K562 (cell line): ENCODE data around the gene SFT2D2. TPM values are rescaled to one million over a fixed set of nuclear protein-coding genes. Genes with fewer than 3 reads are reported as not detected.

Experiments used
- ATAC-seq: fragments of 200-7000 bp; cut with Tn5 transposase; 3 replicates; pipeline ENCODE4 v1.9.1; 2020; ENCODE audit warnings: moderate library complexity
- BruUV-seq: library from RNA; stranded (reverse); fragments of 400-500 nt; replicated peaks from 2 replicates; lab custom pipeline; 2021; lab: Mats Ljungman, UMichigan
- CTCF ChIA-PET: fragments of 300-600 bp; formaldehyde crosslinking; extraction: SDS; loops from one replicate; lab custom pipeline; 2021; ENCODE audit warnings: low intra/inter-chr PET ratio; lab: Yijun Ruan, JAX
- POLR2A ChIA-PET: fragments of 300-600, 350-650 bp; sonication (Branson Sonifier 250); formaldehyde crosslinking; extraction: SDS; loops from one replicate; lab custom pipeline; 2021; ENCODE audit warnings: antibody characterized with exemption, inconsistent platforms; lab: Yijun Ruan, JAX
- DNase-seq, 4 experiments: peaks; one replicate each; pipeline versions ENCODE4 v3.0.0 to v3.0.0-alpha.2; 2011 to 2018; ENCODE audit warnings: low spot score in 3 of 4, mixed read lengths in 3 of 4; ENCODE audit errors: extremely low read depth in 1 of 4
- FAIRE-seq: peaks from 2 replicates; lab custom pipeline; 2011; peaks lifted over from hg19 to GRCh38; lab: Jason Lieb, UNC
- H2AFZ ChIP-seq: 2 replicates; pipeline ENCODE4 v1.6.0; 2011; ENCODE audit warnings: low read depth, low read length, control low read depth, inconsistent platforms
- H3K27ac ChIP-seq: fragments of 200-600 bp; 3 replicates; pipeline ENCODE4 v1.8.0; 2011; ENCODE audit warnings: low read depth, mild to moderate bottlenecking, control low read depth, inconsistent platforms, low read length, moderate library complexity, mixed read lengths; ENCODE audit errors: extremely low read depth
- H3K27me3 ChIP-seq, 2 experiments: fragments of 300-600 bp in 1 of 2; 2 replicates in 1 of 2; 3 replicates in 1 of 2; pipeline versions ENCODE4 v1.6.0 to v1.8.0; 2011; ENCODE audit warnings: inconsistent platforms in 2 of 2, low read length in 2 of 2, mild to moderate bottlenecking in 1 of 2, mixed read lengths in 1 of 2, moderate library complexity in 1 of 2; ENCODE audit not compliant: control insufficient read depth in 2 of 2, insufficient read depth in 2 of 2
- H3K36me3 ChIP-seq: fragments of 300-600 bp; 3 replicates; pipeline ENCODE4 v1.8.0; 2011; ENCODE audit warnings: mild to moderate bottlenecking, low read length, inconsistent platforms; ENCODE audit not compliant: control insufficient read depth, insufficient read depth
- H3K4me1 ChIP-seq, 2 experiments: fragments of 200-600 bp in 1 of 2; replicated peaks in 1 of 2; 2 replicates in 1 of 2; 3 replicates in 1 of 2; pipeline versions ENCODE4 v1.5.1 to v1.8.0; 2011; ENCODE audit warnings: inconsistent platforms in 2 of 2, low read length in 2 of 2, mild to moderate bottlenecking in 1 of 2, mixed read lengths in 1 of 2, moderate library complexity in 1 of 2; ENCODE audit not compliant: control insufficient read depth in 2 of 2, insufficient read depth in 2 of 2
- H3K4me2 ChIP-seq: 2 replicates; pipeline ENCODE4 v1.6.1; 2011; ENCODE audit warnings: low read length, control low read depth, inconsistent platforms, mixed read lengths; ENCODE audit not compliant: insufficient read depth
- H3K4me3 ChIP-seq: fragments of 200-600 bp; sonication (generic), shearing (Covaris generic); 2 replicates; pipeline ENCODE4 v1.5.1; 2016; ENCODE audit warnings: control low read depth, inconsistent platforms
- H3K79me2 ChIP-seq: fragments of 200-600 bp; 3 replicates; pipeline ENCODE4 v1.8.0; 2011; ENCODE audit warnings: low read length, inconsistent platforms; ENCODE audit not compliant: control insufficient read depth, insufficient read depth
- H3K9ac ChIP-seq, 2 experiments: 2 replicates each; pipeline versions ENCODE4 v1.6.0 to v1.6.1; 2011; ENCODE audit warnings: low read depth in 2 of 2, low read length in 2 of 2, control low read depth in 1 of 2, inconsistent platforms in 1 of 2, mild to moderate bottlenecking in 1 of 2, mixed read lengths in 1 of 2; ENCODE audit not compliant: insufficient read depth in 1 of 2
- H3K9me1 ChIP-seq: one replicate; pipeline ENCODE4 v1.6.0; 2011; ENCODE audit warnings: inconsistent platforms, mild to moderate bottlenecking, low read length, moderate library complexity; ENCODE audit not compliant: control insufficient read depth, insufficient read depth
- H3K9me3 ChIP-seq: replicated peaks from 2 replicates; pipeline ENCODE4 v1.5.1; 2011; ENCODE audit warnings: low read depth, low read length, inconsistent platforms; ENCODE audit not compliant: control insufficient read depth, insufficient read depth
- H4K20me1 ChIP-seq: replicated peaks from 2 replicates; pipeline ENCODE4 v1.6.1; 2011; ENCODE audit warnings: low read length, inconsistent platforms, mixed read lengths; ENCODE audit not compliant: control insufficient read depth, insufficient read depth
- ETV1 ChIP-seq: fragments of 450-650 bp; conservative IDR thresholded peaks from 2 replicates; pipeline ENCODE4 v1.6.1; 2016; ENCODE audit warnings: missing genetic modification characterization, control low read depth, low read depth, missing compliant biosample characterization
- FUS ChIP-seq: fragments of 200-400 bp; formaldehyde crosslinking; optimal IDR thresholded peaks from 2 replicates; pipeline ENCODE3; 2017; ENCODE audit warnings: low read depth, low read length
- KDM1A ChIP-seq, 2 experiments: fragments of 450-650 bp; IDR thresholded peaks; 2 replicates each; pipeline ENCODE4 v1.6.1; 2016; ENCODE audit warnings: mild to moderate bottlenecking in 2 of 2
- KLF10 ChIP-seq: fragments of 250-450 bp; sonication (Bioruptor Pico); IDR thresholded peaks from 2 replicates; pipeline ENCODE4 v1.6.1; 2021; ENCODE audit warnings: matching md5 sums
- MCM2 ChIP-seq: fragments of 450-650 bp; IDR thresholded peaks from 2 replicates; pipeline ENCODE4 v1.6.1; 2017; ENCODE audit warnings: low read depth, mild to moderate bottlenecking
- PRPF4 ChIP-seq: fragments of 200-400 bp; formaldehyde crosslinking; IDR thresholded peaks from one replicate; pipeline ENCODE4 v1.6.1; 2017; ENCODE audit warnings: low read length, low read depth, mild to moderate bottlenecking; ENCODE audit not compliant: insufficient read depth, poor library complexity, severe bottlenecking
- RBBP5 ChIP-seq: fragments of 200-600 bp; sonication (generic); IDR thresholded peaks from 2 replicates; pipeline ENCODE4 v1.6.1; 2012; ENCODE audit warnings: borderline replicate concordance, mild to moderate bottlenecking, low read length, control low read depth, inconsistent platforms; ENCODE audit not compliant: insufficient read depth, poor library complexity, severe bottlenecking
- SRSF3 ChIP-seq: fragments of 200-400 bp; formaldehyde crosslinking; IDR thresholded peaks from 2 replicates; pipeline ENCODE4 v1.6.1; 2016; ENCODE audit warnings: mild to moderate bottlenecking, low read length, moderate library complexity; ENCODE audit not compliant: insufficient read depth
- XRCC5 ChIP-seq: fragments of 200-400 bp; formaldehyde crosslinking; IDR thresholded peaks from 2 replicates; pipeline ENCODE4 v1.6.1; 2017; ENCODE audit warnings: low read depth, mild to moderate bottlenecking, low read length
- ZNF217 ChIP-seq: sonication (generic); formaldehyde crosslinking; IDR thresholded peaks from 2 replicates; pipeline ENCODE4 v1.8.0; 2022; ENCODE audit warnings: mild to moderate bottlenecking, missing genetic modification reagents
- ZNF780A ChIP-seq: fragments of 250-450 bp; sonication (Bioruptor Pico); IDR thresholded peaks from 2 replicates; pipeline ENCODE4 v1.5.0; 2021; ENCODE audit warnings: mild to moderate bottlenecking
- WGBS: fragments of 100-300 bp; shearing (Covaris generic); methylation state at CpG from one replicate; pipeline ENCODE4 v1.1.6; 2016; ENCODE audit warnings: low coverage, mixed read lengths; ENCODE audit not compliant: insufficient coverage; ENCODE audit errors: missing lambda C conversion rate; 5-methylcytosine and 5-hydroxymethylcytosine counted together
- in situ Hi-C: fragments of 300-500 bp; cut with MboI; formaldehyde crosslinking; loops from 4 replicates; pipeline ENCODE4 v1.15.0; 2018; ENCODE audit warnings: inconsistent platforms, mixed read lengths
- intact Hi-C: fragments of 100-400 bp; cut with micrococcal nuclease; formaldehyde crosslinking; loops from 2 replicates; pipeline ENCODE4 v1.14.2; 2022
- polyA plus RNA-seq, 8 experiments: library from polyadenylated mRNA; depleted of rRNA in 4 of 8; stranded (reverse) in 5 of 8; unstranded in 3 of 8; fragments of >200 nt; fragmentation: Nextera tagmentation in 2 of 8; fragmentation: Illumina TruSeq in 1 of 8; extraction: Ambion mirVana in 2 of 8; extraction: Trizol in 1 of 8; gene quantifications; 2 replicates each; pipeline versions ENCODE4 v1.2.1 to v1.2.3, GENCODE V29; 2011 to 2014; ENCODE audit warnings: inconsistent platforms in 1 of 8, missing spikeins in 1 of 8
- total RNA-seq, 7 experiments: library from RNA; depleted of rRNA in 6 of 7; stranded (reverse); fragments of >200 nt in 6 of 7; fragmentation: Illumina TruSeq in 2 of 7; extraction: Trizol in 2 of 7; gene quantifications; 2 replicates each; pipeline versions ENCODE4 v1.2.1 to v1.2.3, GENCODE V29; 2011 to 2021; ENCODE audit warnings: low replicate concordance in 1 of 7
- TF ChIP-seq, protein P1 (sequence below): sonication (generic); formaldehyde crosslinking; IDR thresholded peaks from 2 replicates; pipeline ENCODE4 v1.8.1; 2023; ENCODE audit warnings: missing genetic modification reagents, mild to moderate bottlenecking, borderline replicate concordance
- TF ChIP-seq, protein P2 (sequence below): fragments of 250-450 bp; sonication (Bioruptor Pico); IDR thresholded peaks from 2 replicates; pipeline ENCODE4 v1.5.0; 2021
- TF ChIP-seq, protein P3 (sequence below): fragments of 450-650 bp; IDR thresholded peaks from 2 replicates; pipeline ENCODE4 v1.6.1; 2017; ENCODE audit warnings: antibody characterized with exemption, mild to moderate bottlenecking

SFT2D2 gene
- total and polyA plus RNA-seq, 9 of the 15 experiments (the other 6 are each of a cell fraction or from before 2014, with no cell fraction given), result 3.4 to 50.1 (median 21.6) TPM

DNA sequence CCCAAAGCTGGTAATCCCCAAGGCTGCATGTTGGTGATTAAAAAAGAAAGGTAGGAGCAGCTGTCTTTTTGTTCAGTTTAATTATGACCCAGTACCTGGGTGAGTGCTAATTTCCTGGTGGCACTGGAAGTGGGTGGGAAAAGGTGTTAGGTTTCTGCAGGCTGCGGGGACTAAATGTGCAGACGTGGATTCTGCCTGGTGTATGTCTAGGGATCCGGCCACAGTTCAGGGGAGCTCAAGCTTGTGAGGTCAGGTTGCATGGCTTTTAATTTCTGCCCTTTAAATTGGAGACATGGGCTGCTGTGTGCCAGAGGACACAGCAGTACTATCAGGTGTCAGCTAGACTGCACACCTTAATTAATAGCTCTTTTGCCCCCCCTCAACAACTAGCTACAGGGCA lies 34.6 kb downstream of the SFT2D2 start:
- H3K4me3 ChIP-seq, result no peak overlapping the region
- ChIA-PET POLR2A (interaction anchor here (0.7 to 1.4 kb wide), 2 partner anchors 14 to 18 kb away, joined by 3 to 4 read pairs; no protein-coding TSS in a partner anchor), CTCF (no interaction called here)
- H3K9me3 ChIP-seq, result peaks cover 2% of the 10 kb centered on the region
- H3K4me2 ChIP-seq, result no peak overlapping the region
- 52% methylated on average over 3 of the region's 3 CpGs for WGBS
- H3K4me1 ChIP-seq, result no peaks in the 10 kb centered on the region
- no peaks in the 10 kb centered on the region for H3K9me1 ChIP-seq
- H4K20me1 ChIP-seq, result no peaks in the 10 kb centered on the region
- intact Hi-C loops (no loop called here), in situ Hi-C loops (no loop called here)
- no peak for DNase-seq
- no peak for FAIRE-seq
- H3K9ac ChIP-seq, result no peak overlapping the region; a peak in 1 of 4 replicates
- H2AFZ ChIP-seq, result no peak overlapping the region
- H3K27ac ChIP-seq, result no peak overlapping the region
- H3K27me3 ChIP-seq, result no peaks in the 10 kb centered on the region
- no TSS peak for BruUV-seq
- H3K79me2 ChIP-seq, result no peaks in the 10 kb centered on the region
- ATAC-seq, result no peak
- H3K36me3 ChIP-seq, result no peaks in the 10 kb centered on the region; the same call in 2 of the 3 replicates
- no peak for TF ChIP-seq SRSF3
- no peak for TF ChIP-seq ZNF780A (CRISPR knock-in tag)
- no peak for TF ChIP-seq KDM1A (IDR thresholded peaks at IDR 0.05)
- TF ChIP-seq KLF10 (CRISPR knock-in tag), result no peak
- TF ChIP-seq FUS, result no peak
- TF ChIP-seq ZNF217 (CRISPR knock-in tag), result no peak
- TF ChIP-seq RBBP5, result no peak
- TF ChIP-seq, protein P1, sequence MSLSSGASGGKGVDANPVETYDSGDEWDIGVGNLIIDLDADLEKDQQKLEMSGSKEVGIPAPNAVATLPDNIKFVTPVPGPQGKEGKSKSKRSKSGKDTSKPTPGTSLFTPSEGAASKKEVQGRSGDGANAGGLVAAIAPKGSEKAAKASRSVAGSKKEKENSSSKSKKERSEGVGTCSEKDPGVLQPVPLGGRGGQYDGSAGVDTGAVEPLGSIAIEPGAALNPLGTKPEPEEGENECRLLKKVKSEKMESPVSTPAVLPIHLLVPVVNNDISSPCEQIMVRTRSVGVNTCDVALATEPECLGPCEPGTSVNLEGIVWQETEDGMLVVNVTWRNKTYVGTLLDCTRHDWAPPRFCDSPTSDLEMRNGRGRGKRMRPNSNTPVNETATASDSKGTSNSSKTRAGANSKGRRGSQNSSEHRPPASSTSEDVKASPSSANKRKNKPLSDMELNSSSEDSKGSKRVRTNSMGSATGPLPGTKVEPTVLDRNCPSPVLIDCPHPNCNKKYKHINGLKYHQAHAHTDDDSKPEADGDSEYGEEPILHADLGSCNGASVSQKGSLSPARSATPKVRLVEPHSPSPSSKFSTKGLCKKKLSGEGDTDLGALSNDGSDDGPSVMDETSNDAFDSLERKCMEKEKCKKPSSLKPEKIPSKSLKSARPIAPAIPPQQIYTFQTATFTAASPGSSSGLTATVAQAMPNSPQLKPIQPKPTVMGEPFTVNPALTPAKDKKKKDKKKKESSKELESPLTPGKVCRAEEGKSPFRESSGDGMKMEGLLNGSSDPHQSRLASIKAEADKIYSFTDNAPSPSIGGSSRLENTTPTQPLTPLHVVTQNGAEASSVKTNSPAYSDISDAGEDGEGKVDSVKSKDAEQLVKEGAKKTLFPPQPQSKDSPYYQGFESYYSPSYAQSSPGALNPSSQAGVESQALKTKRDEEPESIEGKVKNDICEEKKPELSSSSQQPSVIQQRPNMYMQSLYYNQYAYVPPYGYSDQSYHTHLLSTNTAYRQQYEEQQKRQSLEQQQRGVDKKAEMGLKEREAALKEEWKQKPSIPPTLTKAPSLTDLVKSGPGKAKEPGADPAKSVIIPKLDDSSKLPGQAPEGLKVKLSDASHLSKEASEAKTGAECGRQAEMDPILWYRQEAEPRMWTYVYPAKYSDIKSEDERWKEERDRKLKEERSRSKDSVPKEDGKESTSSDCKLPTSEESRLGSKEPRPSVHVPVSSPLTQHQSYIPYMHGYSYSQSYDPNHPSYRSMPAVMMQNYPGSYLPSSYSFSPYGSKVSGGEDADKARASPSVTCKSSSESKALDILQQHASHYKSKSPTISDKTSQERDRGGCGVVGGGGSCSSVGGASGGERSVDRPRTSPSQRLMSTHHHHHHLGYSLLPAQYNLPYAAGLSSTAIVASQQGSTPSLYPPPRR (CRISPR knock-in tag), result no peak
- TF ChIP-seq, protein P2, sequence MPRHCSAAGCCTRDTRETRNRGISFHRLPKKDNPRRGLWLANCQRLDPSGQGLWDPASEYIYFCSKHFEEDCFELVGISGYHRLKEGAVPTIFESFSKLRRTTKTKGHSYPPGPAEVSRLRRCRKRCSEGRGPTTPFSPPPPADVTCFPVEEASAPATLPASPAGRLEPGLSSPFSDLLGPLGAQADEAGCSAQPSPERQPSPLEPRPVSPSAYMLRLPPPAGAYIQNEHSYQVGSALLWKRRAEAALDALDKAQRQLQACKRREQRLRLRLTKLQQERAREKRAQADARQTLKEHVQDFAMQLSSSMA, result no peak
- TF ChIP-seq ETV1 (tag), result no peak
- TF ChIP-seq XRCC5, result no peak
- TF ChIP-seq PRPF4, result no peak
- TF ChIP-seq, protein P3, sequence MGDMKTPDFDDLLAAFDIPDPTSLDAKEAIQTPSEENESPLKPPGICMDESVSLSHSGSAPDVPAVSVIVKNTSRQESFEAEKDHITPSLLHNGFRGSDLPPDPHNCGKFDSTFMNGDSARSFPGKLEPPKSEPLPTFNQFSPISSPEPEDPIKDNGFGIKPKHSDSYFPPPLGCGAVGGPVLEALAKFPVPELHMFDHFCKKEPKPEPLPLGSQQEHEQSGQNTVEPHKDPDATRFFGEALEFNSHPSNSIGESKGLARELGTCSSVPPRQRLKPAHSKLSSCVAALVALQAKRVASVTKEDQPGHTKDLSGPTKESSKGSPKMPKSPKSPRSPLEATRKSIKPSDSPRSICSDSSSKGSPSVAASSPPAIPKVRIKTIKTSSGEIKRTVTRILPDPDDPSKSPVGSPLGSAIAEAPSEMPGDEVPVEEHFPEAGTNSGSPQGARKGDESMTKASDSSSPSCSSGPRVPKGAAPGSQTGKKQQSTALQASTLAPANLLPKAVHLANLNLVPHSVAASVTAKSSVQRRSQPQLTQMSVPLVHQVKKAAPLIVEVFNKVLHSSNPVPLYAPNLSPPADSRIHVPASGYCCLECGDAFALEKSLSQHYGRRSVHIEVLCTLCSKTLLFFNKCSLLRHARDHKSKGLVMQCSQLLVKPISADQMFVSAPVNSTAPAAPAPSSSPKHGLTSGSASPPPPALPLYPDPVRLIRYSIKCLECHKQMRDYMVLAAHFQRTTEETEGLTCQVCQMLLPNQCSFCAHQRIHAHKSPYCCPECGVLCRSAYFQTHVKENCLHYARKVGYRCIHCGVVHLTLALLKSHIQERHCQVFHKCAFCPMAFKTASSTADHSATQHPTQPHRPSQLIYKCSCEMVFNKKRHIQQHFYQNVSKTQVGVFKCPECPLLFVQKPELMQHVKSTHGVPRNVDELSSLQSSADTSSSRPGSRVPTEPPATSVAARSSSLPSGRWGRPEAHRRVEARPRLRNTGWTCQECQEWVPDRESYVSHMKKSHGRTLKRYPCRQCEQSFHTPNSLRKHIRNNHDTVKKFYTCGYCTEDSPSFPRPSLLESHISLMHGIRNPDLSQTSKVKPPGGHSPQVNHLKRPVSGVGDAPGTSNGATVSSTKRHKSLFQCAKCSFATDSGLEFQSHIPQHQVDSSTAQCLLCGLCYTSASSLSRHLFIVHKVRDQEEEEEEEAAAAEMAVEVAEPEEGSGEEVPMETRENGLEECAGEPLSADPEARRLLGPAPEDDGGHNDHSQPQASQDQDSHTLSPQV, result no peak
- TF ChIP-seq MCM2, result no peak
